ENCODE results near the gene OTOS. TPM values are rescaled to one million over a fixed set of nuclear protein-coding genes. Genes with fewer than 3 reads are reported as not detected.

The OTOS gene
- total and polyA plus RNA-seq, 2 donors (not counting 1 experiment from before 2014, with no cell fraction given), result not detected

DNA sequence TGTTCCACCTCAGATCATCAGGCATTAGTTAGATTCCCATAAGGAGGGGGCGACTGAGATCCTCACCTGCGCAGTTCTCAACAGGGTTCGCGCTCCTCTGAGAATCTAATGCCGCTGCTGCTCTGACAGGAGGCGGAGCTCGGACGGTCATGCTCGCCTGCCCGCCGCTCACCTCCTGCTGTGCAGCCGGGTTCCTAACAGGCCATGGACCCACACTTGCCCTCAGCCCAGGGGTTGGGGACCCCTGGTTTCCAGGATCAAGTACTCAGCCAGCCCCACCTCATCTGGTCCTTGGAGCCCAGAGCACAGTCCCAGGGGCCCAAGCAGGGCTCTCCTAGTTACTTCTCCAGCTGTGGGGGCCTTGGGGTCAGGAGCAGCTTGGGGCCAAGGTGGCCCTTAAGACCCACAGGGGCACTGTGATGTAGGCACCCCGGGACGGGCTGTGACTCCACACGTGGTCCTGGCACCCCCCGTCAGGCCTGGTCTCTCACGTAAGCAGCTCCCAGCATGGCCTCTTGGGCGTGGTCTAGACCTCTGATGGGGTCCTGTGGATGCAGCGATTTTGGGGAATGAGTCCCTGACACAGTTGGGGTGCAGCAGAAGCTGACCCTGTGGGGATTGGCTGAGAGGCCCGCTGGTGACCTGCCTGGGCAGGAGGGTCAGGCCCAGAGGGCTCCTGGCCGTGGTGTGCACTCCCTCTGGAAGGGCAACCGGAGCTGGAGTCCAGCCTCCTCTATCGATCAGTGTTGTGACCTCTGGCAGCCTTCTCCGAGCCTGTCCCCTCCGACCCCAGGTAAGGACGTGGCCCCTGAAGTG, 28.3 kb upstream of the OTOS start:
- H3K27me3 ChIP-seq (replicated peaks in 1 of 4; ENCODE audit: control extremely low read depth in 1 of 4, control insufficient read depth in 3 of 4, insufficient read depth in 4 of 4, low read length in 3 of 4), result no peaks in the 10 kb centered on the region
- H3K9ac ChIP-seq (ENCODE audit: low read length), result no peak overlapping the region
- ATAC-seq (ENCODE audit: low read depth), result no peak
- H3K9me3 ChIP-seq (ENCODE audit: control extremely low read depth in 1 of 3, control insufficient read depth in 2 of 3, insufficient read depth in 1 of 3, low read length in 2 of 3), result peaks cover 0 to 14% (median 0%) of the 10 kb centered on the region in 3 donors
- H3K79me2 ChIP-seq (ENCODE audit: control insufficient read depth, insufficient read depth, low read length), result no peaks in the 10 kb centered on the region
- DNase-seq, result no peak
- Mint-ChIP-seq H3K4me1 (no peaks in the 10 kb centered on the region), H3K4me3 (no peak overlapping the region), H3K27ac (no peak overlapping the region), H3K27me3 (no peaks in the 10 kb centered on the region), H3K9me3 (ENCODE audit: insufficient read depth) (peaks cover 8% of the 10 kb centered on the region)
- ChIA-PET POLR2A (no interaction called here), CTCF (no interaction called here)
- intact Hi-C loops (cut with micrococcal nuclease), result no loop called here
- H3K36me3 ChIP-seq (replicated peaks in 1 of 2; ENCODE audit: control extremely low read depth in 1 of 2, control insufficient read depth in 1 of 2, extremely low read depth in 1 of 2, insufficient read depth in 2 of 2, low read length in 1 of 2), result no peaks in the 10 kb centered on the region
- H3K4me2 ChIP-seq (replicated peaks; ENCODE audit: low read depth, low read length, poor library complexity, severe bottlenecking), result no peak overlapping the region
- no peaks in the 10 kb centered on the region for H4K20me1 ChIP-seq (ENCODE audit: control insufficient read depth, insufficient read depth, low read length, poor library complexity, severe bottlenecking)
- H3K27ac ChIP-seq (ENCODE audit: low read length in 2 of 2), result no peak overlapping the region
- TF ChIP-seq EZH2 (IDR thresholded peaks at IDR 0.05; ENCODE audit: borderline replicate concordance, insufficient read depth, low read depth, low read length, poor library complexity, severe bottlenecking) (no peak), CTCF (IDR thresholded peaks at IDR 0.05) (no peak)
- no peak overlapping the region for H3K4me3 ChIP-seq (ENCODE audit: control extremely low read depth in 1 of 5, extremely low read depth in 1 of 5, insufficient read depth in 1 of 5, low read depth in 2 of 5, low read length in 4 of 5)
- no peak overlapping the region for H2AFZ ChIP-seq (ENCODE audit: insufficient read depth, low read depth, low read length, poor library complexity, severe bottlenecking)
- 88% methylated on average over 26 of the region's 26 CpGs for WGBS (ENCODE audit: insufficient coverage)
- no peaks in the 10 kb centered on the region for H3K4me1 ChIP-seq (ENCODE audit: control insufficient read depth in 2 of 2, insufficient read depth in 2 of 2, low read length in 2 of 2)

- H3K4me3 Mint-ChIP-seq, result no peak overlapping the region
- Histone ChIP-seq H3K27me3 (replicated peaks in 1 of 4; ENCODE audit: control extremely low read depth in 1 of 4, control insufficient read depth in 3 of 4, insufficient read depth in 4 of 4, low read length in 3 of 4) (no peaks in the 10 kb centered on the region), H3K36me3 (replicated peaks in 1 of 2; ENCODE audit: control extremely low read depth in 1 of 2, control insufficient read depth in 1 of 2, extremely low read depth in 1 of 2, insufficient read depth in 2 of 2, low read length in 1 of 2) (no peaks in the 10 kb centered on the region), H4K20me1 (ENCODE audit: control insufficient read depth, insufficient read depth, low read length, poor library complexity, severe bottlenecking) (no peaks in the 10 kb centered on the region), H3K4me3 (ENCODE audit: control extremely low read depth in 1 of 5, extremely low read depth in 1 of 5, insufficient read depth in 1 of 5, low read depth in 2 of 5, low read length in 4 of 5) (no peak overlapping the region), H3K9ac (ENCODE audit: low read length) (no peak overlapping the region), H3K27ac (ENCODE audit: low read length in 2 of 2) (no peak overlapping the region), H3K4me1 (ENCODE audit: control insufficient read depth in 2 of 2, insufficient read depth in 2 of 2, low read length in 2 of 2) (no peaks in the 10 kb centered on the region), H3K79me2 (ENCODE audit: control insufficient read depth, insufficient read depth, low read length) (no peaks in the 10 kb centered on the region), H3K9me3 (ENCODE audit: control extremely low read depth in 1 of 3, control insufficient read depth in 2 of 3, insufficient read depth in 1 of 3, low read length in 2 of 3) (peaks cover 0 to 14% (median 0%) of the 10 kb centered on the region in 3 donors), H3K4me2 (replicated peaks; ENCODE audit: low read depth, low read length, poor library complexity, severe bottlenecking) (no peak overlapping the region), H2AFZ (ENCODE audit: insufficient read depth, low read depth, low read length, poor library complexity, severe bottlenecking) (no peak overlapping the region)
- ChIA-PET CTCF (no interaction called here), POLR2A (no interaction called here)
- ATAC-seq (ENCODE audit: low read depth) (no peak), DNase-seq (no peak)
- TF ChIP-seq CTCF (IDR thresholded peaks at IDR 0.05) (no peak), EZH2 (IDR thresholded peaks at IDR 0.05; ENCODE audit: borderline replicate concordance, insufficient read depth, low read depth, low read length, poor library complexity, severe bottlenecking) (no peak)
- H3K27ac Mint-ChIP-seq, result no peak overlapping the region
- H3K9me3 Mint-ChIP-seq (ENCODE audit: insufficient read depth), result peaks cover 8% of the 10 kb centered on the region
- intact Hi-C loops (cut with micrococcal nuclease), result no loop called here
- no peaks in the 10 kb centered on the region for H3K27me3 Mint-ChIP-seq
- H3K4me1 Mint-ChIP-seq, result no peaks in the 10 kb centered on the region
- WGBS (ENCODE audit: insufficient coverage), result 82% methylated on average over 17 of the region's 18 CpGs
These were observed 27.6 kb upstream of the OTOS start for GRCh38 chr2:240168041-240168440.
